ENCODE measurements around the gene EFNA5. TPM values are rescaled to one million over a fixed set of nuclear protein-coding genes. Genes with fewer than 3 reads are reported as not detected.

EFNA5 gene
- total and polyA plus RNA-seq, 2 of the 8 experiments (the other 6 are each of a cell fraction or from before 2014, with no cell fraction given) = 9.6 to 21.8 TPM

- TF ChIP-seq MAFK (IDR thresholded peaks at IDR 0.05; ENCODE audit: low read depth, low read length) (no peak), SIN3A (conservative IDR thresholded peaks at IDR 0.05 in 1 of 2, IDR thresholded peaks at IDR 0.05 in 1 of 2; ENCODE audit: low read depth in 1 of 2, low read length in 2 of 2) (0 out of 4 replicates have a peak, but pooled peaks of 1 of the 2 experiments have one; percentile 38), RNF2 (IDR thresholded peaks at IDR 0.05; ENCODE audit: borderline replicate concordance, low read depth, low read length, missing control alignments, poor library complexity, severe bottlenecking) (peak; percentile 54), POLR2A (IDR thresholded peaks at IDR 0.05; ENCODE audit: control extremely low read depth in 1 of 2, low read depth in 2 of 2, low read length in 2 of 2) (no peak), MAX (IDR thresholded peaks at IDR 0.05) (peak; percentile 50; the same call in 1 of the 2 replicates)
Measured at GRCh38 chr5:107669096-107670031, 1.4 kb downstream of the EFNA5 start (continued).

Data from H1 (cell line).